GM12878 (cell line): ENCODE measurements around the gene P3H2.

ENCODE experiments used
- CREB1 ChIP-seq: IDR thresholded peaks from 2 replicates; pipeline ENCODE4 v1.6.1; 2012; ENCODE audit warnings: low read depth, mild to moderate bottlenecking, inconsistent platforms
- CTCF ChIP-seq, 3 experiments: IDR thresholded peaks in 2 of 3; conservative IDR thresholded peaks in 1 of 3; 2 replicates each; pipeline ENCODE4 v1.5.1; 2011; ENCODE audit warnings: low read depth in 3 of 3, low read length in 3 of 3, mild to moderate bottlenecking in 3 of 3, control low read depth in 2 of 3, moderate library complexity in 2 of 3, inconsistent platforms in 1 of 3, mixed read lengths in 1 of 3; ENCODE audit not compliant: control insufficient read depth in 2 of 3, insufficient read depth in 1 of 3; ENCODE audit errors: extremely low read depth in 1 of 3
- ESRRA ChIP-seq: IDR thresholded peaks from 2 replicates; pipeline ENCODE4 v1.6.1; 2012; ENCODE audit warnings: mild to moderate bottlenecking, low read length, improper control_type of control experiment
- ETV6 ChIP-seq, 2 experiments: fragments of 450-650 bp in 1 of 2; IDR thresholded peaks in 1 of 2; conservative IDR thresholded peaks in 1 of 2; 2 replicates each; pipeline ENCODE4 v1.6.1; 2014; ENCODE audit warnings: antibody characterized with exemption in 1 of 2, borderline replicate concordance in 1 of 2, low read depth in 1 of 2, mild to moderate bottlenecking in 1 of 2, moderate library complexity in 1 of 2
- EZH2 ChIP-seq: IDR thresholded peaks from 2 replicates; pipeline ENCODE4 v1.6.1; 2012; ENCODE audit warnings: low read depth, mild to moderate bottlenecking, control low read depth, inconsistent platforms, low read length, borderline replicate concordance; ENCODE audit not compliant: control insufficient read depth
- MXI1 ChIP-seq: fragments of 150-350 bp; IDR thresholded peaks from 2 replicates; pipeline ENCODE4 v1.6.1; 2011; ENCODE audit warnings: low read depth, mild to moderate bottlenecking, inconsistent platforms, low read length, improper control_type of control experiment
- POLR2A ChIP-seq: IDR thresholded peaks from 2 replicates; pipeline ENCODE4 v1.6.1; 2011; ENCODE audit warnings: low read depth, mild to moderate bottlenecking, low read length
- POLR2AphosphoS5 ChIP-seq: IDR thresholded peaks from 2 replicates; pipeline ENCODE4 v1.6.1; 2011; ENCODE audit warnings: mild to moderate bottlenecking, low read length, inconsistent platforms
- RAD21 ChIP-seq: IDR thresholded peaks from 2 replicates; pipeline ENCODE4 v1.6.1; 2011; ENCODE audit warnings: mild to moderate bottlenecking, low read depth, low read length, moderate library complexity; ENCODE audit not compliant: insufficient read depth
- SUPT20H ChIP-seq: IDR thresholded peaks from 2 replicates; pipeline ENCODE4 v1.6.1; 2011; ENCODE audit warnings: low read depth, mild to moderate bottlenecking, low read length, moderate library complexity, borderline replicate concordance; ENCODE audit not compliant: control insufficient read depth
- TAF1 ChIP-seq: IDR thresholded peaks from 2 replicates; pipeline ENCODE4 v1.6.1; 2011; ENCODE audit warnings: mild to moderate bottlenecking, low read depth, low read length, borderline replicate concordance
- TCF12 ChIP-seq: IDR thresholded peaks from 2 replicates; pipeline ENCODE4 v1.6.1; 2011; ENCODE audit warnings: low read depth, mild to moderate bottlenecking, low read length
- TCF3 ChIP-seq: IDR thresholded peaks from 2 replicates; pipeline ENCODE4 v1.6.1; 2012; ENCODE audit warnings: low read depth, mild to moderate bottlenecking, low read length, borderline replicate concordance; ENCODE audit not compliant: insufficient read depth

GRCh38 chr3:190142041-190142440, 21.3 kb upstream of the P3H2 start:
- TF ChIP-seq POLR2AphosphoS5 (no peak), CTCF (IDR thresholded peaks at IDR 0.05 in 2 of 3, conservative IDR thresholded peaks at IDR 0.05 in 1 of 3; ENCODE audit: control insufficient read depth in 2 of 3, extremely low read depth in 1 of 3, insufficient read depth in 1 of 3, low read depth in 3 of 3, low read length in 3 of 3) (no peak), SUPT20H (no peak), POLR2A (no peak), TCF12 (no peak), CREB1 (no peak), RAD21 (no peak), ETV6 (conservative IDR thresholded peaks at IDR 0.05 in 1 of 2, IDR thresholded peaks at IDR 0.05 in 1 of 2; ENCODE audit: borderline replicate concordance in 1 of 2, low read depth in 1 of 2) (no peak), EZH2 (no peak), TCF3 (no peak), MXI1 (no peak), TAF1 (no peak), ESRRA (no peak)
